Thymus (tissue), 14 donors: ENCODE measurements around the gene ZNF146. TPM values are rescaled to one million over a fixed set of nuclear protein-coding genes. Genes with fewer than 3 reads are reported as not detected.
"Not testable (repeated sequence)": the region's sequence is repeated elsewhere in the genome, so short reads cannot be mapped to it uniquely, and the experiment has no call there.

Source experiments
- DNase-seq, 9 donors: peaks; one replicate each; pipeline ENCODE4 v3.0.0-alpha.2; 2013; ENCODE audit warnings: low spot score in 9 of 9, low read depth in 6 of 9, missing footprints in 1 of 9
- H3K27ac ChIP-seq, 2 donors: one replicate each; pipeline ENCODE4 v1.5.1; 2013; ENCODE audit warnings: control low read depth in 1 of 2, low read depth in 1 of 2, low read length in 1 of 2, mild to moderate bottlenecking in 1 of 2, moderate library complexity in 1 of 2
- H3K27me3 ChIP-seq, 2 donors: one replicate each; pipeline ENCODE4 v1.5.1; 2013; ENCODE audit warnings: low read length in 1 of 2; ENCODE audit not compliant: control insufficient read depth in 2 of 2, insufficient read depth in 1 of 2
- H3K36me3 ChIP-seq, 2 donors: one replicate each; pipeline ENCODE4 v1.5.1; 2013; ENCODE audit warnings: low read length in 1 of 2, mild to moderate bottlenecking in 1 of 2, moderate library complexity in 1 of 2; ENCODE audit not compliant: control insufficient read depth in 2 of 2, insufficient read depth in 2 of 2
- H3K4me1 ChIP-seq, 2 donors: one replicate each; pipeline ENCODE4 v1.5.1; 2013; ENCODE audit warnings: low read length in 2 of 2; ENCODE audit not compliant: control insufficient read depth in 2 of 2, insufficient read depth in 2 of 2
- H3K4me3 ChIP-seq, 2 donors: one replicate each; pipeline ENCODE4 v1.5.1; 2013; ENCODE audit warnings: low read length in 2 of 2, control low read depth in 1 of 2, mild to moderate bottlenecking in 1 of 2
- H3K9me3 ChIP-seq, 2 donors: one replicate each; pipeline ENCODE4 v1.5.1; 2013; ENCODE audit warnings: low read length in 1 of 2, mild to moderate bottlenecking in 1 of 2; ENCODE audit not compliant: control insufficient read depth in 2 of 2, insufficient read depth in 1 of 2
- WGBS: extraction: QIAGEN DNeasy Blood & Tissue Kit; methylation state at CpG from one replicate; pipeline ENCODE4 v1.1.7; 2013; 5-methylcytosine and 5-hydroxymethylcytosine counted together
- long read RNA-seq, 10 donors: transcript quantifications; one replicate each; lab custom pipeline, GENCODE V29; 2026
- polyA plus RNA-seq: library from polyadenylated mRNA; stranded (reverse); fragments of 200-250 nt; gene quantifications from one replicate; pipeline ENCODE4 v1.2.3, GENCODE V29; 2013
- total RNA-seq: library from RNA; stranded (reverse); fragments of 120-200 nt; gene quantifications from one replicate; pipeline ENCODE4 v1.2.4, GENCODE V29; 2013
- donor health status: healthy.

The ZNF146 gene
- total RNA-seq (74.7 TPM), polyA plus RNA-seq (41.4 TPM)
- long read RNA-seq, donor 1 = 0 reads
- long read RNA-seq, donor 2, transcript ZNF146-201 (4 exons, 3,326 nt) = major isoform, 18 of 38 reads
- long read RNA-seq, donor 2, transcript ZNF146-202 (3 exons, 3,780 nt) = minor isoform, 8 of 38 reads
- long read RNA-seq, donor 2, transcript ZNF146-205 (3 exons, 533 nt) = minor isoform, 5 of 38 reads
- long read RNA-seq, donor 2, partial matches to known transcripts = 5 of 38 reads
- long read RNA-seq, donor 2, other reads (novel, unspliced or antisense) = 0 of 38 reads
- long read RNA-seq, donor 3, transcript ZNF146-201 (4 exons, 3,326 nt) = major isoform, 9 of 17 reads
- long read RNA-seq, donor 3, transcript ZNF146-202 (3 exons, 3,780 nt) = minor isoform, 5 of 17 reads
- long read RNA-seq, donor 3, partial matches to known transcripts = 0 of 17 reads
- long read RNA-seq, donor 3, other reads (novel, unspliced or antisense) = 0 of 17 reads
- long read RNA-seq, donor 4, partial matches to known transcripts = 0 of 6 reads
- long read RNA-seq, donor 4, other reads (novel, unspliced or antisense) = 0 of 6 reads
- long read RNA-seq, donor 5, transcript ZNF146-201 (4 exons, 3,326 nt) = major isoform, 13 of 19 reads
- long read RNA-seq, donor 5, partial matches to known transcripts = 0 of 19 reads
- long read RNA-seq, donor 5, other reads (novel, unspliced or antisense) = 0 of 19 reads
- long read RNA-seq, donor 6, transcript ZNF146-201 (4 exons, 3,326 nt) = major isoform, 12 of 17 reads
- long read RNA-seq, donor 6, partial matches to known transcripts = 0 of 17 reads
- long read RNA-seq, donor 6, other reads (novel, unspliced or antisense) = 0 of 17 reads
- long read RNA-seq, donor 7, transcript ZNF146-205 (3 exons, 533 nt) = minor isoform, 5 of 21 reads
- long read RNA-seq, donor 7, transcript ZNF146-201 (4 exons, 3,326 nt) = major isoform, 13 of 21 reads
- long read RNA-seq, donor 7, partial matches to known transcripts = 0 of 21 reads
- long read RNA-seq, donor 7, other reads (novel, unspliced or antisense) = 0 of 21 reads
- long read RNA-seq, donor 8, transcript ZNF146-201 (4 exons, 3,326 nt) = major isoform, 5 of 9 reads
- long read RNA-seq, donor 8, partial matches to known transcripts = 0 of 9 reads
- long read RNA-seq, donor 8, other reads (novel, unspliced or antisense) = 0 of 9 reads
- long read RNA-seq, donor 9, transcript ZNF146-201 (4 exons, 3,326 nt) = major isoform, 8 of 13 reads
- long read RNA-seq, donor 9, partial matches to known transcripts = 0 of 13 reads
- long read RNA-seq, donor 9, other reads (novel, unspliced or antisense) = 0 of 13 reads
- long read RNA-seq, donor 10, transcript ZNF146-201 (4 exons, 3,326 nt) = major isoform, 8 of 14 reads
- long read RNA-seq, donor 10, partial matches to known transcripts = 0 of 14 reads
- long read RNA-seq, donor 10, other reads (novel, unspliced or antisense) = 0 of 14 reads

GRCh38 chr19:36214386-36215275 lies at the start of gene ZNF146, which contains the start of gene ZNF565:
TSS of gene ZNF146 (plus strand) at chr19:36215106. CDS start at chr19:36236441, 21,335 bp downstream.
TSS of gene ZNF565 (minus strand) at chr19:36214665. CDS start at chr19:36201985, 12,680 bp downstream.
- peaks cover 5% of the 10 kb centered on the region in 2 donors for H3K36me3 ChIP-seq
- H3K4me3 ChIP-seq = peak within 1 kb of the TSS; percentile 74 to 81
- WGBS = under 1% methylated on average over 73 of the region's 73 CpGs
- peak; percentile 91 to 99 (median 96) for DNase-seq
- H3K4me1 ChIP-seq = peaks cover 4 to 10% of the 10 kb centered on the region in 2 donors
- H3K27ac ChIP-seq = peak within 1 kb of the TSS; percentile 95 to 96
- H3K9me3 ChIP-seq = no peaks in the 10 kb centered on the region
- no peaks in the 10 kb centered on the region for H3K27me3 ChIP-seq

- H3K27ac ChIP-seq = no peak overlapping the region
- H3K4me3 ChIP-seq = no peak overlapping the region
- 93% methylated on average over 9 of the region's 9 CpGs for WGBS
- DNase-seq = no peak
- H3K4me1 ChIP-seq = no peaks in the 10 kb centered on the region
- no peaks in the 10 kb centered on the region for H3K9me3 ChIP-seq
- H3K36me3 ChIP-seq = no peaks in the 10 kb centered on the region
- H3K27me3 ChIP-seq = no peaks in the 10 kb centered on the region
Observed at GRCh38 chr19:36169084-36169760, 45.7 kb upstream of the ZNF146 start.

GRCh38 chr19:36172852-36173251 lies 42.1 kb upstream of the ZNF146 start:
- Histone ChIP-seq H3K4me3 (no peak overlapping the region), H3K9me3 (no peaks in the 10 kb centered on the region), H3K27ac (no peak overlapping the region), H3K36me3 (no peaks in the 10 kb centered on the region), H3K27me3 (no peaks in the 10 kb centered on the region), H3K4me1 (no peaks in the 10 kb centered on the region)
- 95% methylated on average over 5 of the region's 5 CpGs for WGBS
- no peak for DNase-seq

- H3K4me1 ChIP-seq = not testable (repeated sequence)
Observed at GRCh38 chr19:36173846-36174245, 41.1 kb upstream of the ZNF146 start.

GRCh38 chr19:36179077-36179476 lies 35.8 kb upstream of the ZNF146 start:
- not testable (repeated sequence) for H3K36me3 ChIP-seq, H3K27me3 ChIP-seq, H3K4me1 ChIP-seq, DNase-seq, H3K9me3 ChIP-seq, H3K4me3 ChIP-seq, H3K27ac ChIP-seq
- 66% methylated on average over 2 of the region's 2 CpGs for WGBS

More at GRCh38 chr19:36173846-36174245, 41.1 kb upstream of the ZNF146 start:
- not testable (repeated sequence) for DNase-seq, H3K27ac ChIP-seq, H3K36me3 ChIP-seq, H3K27me3 ChIP-seq, H3K4me3 ChIP-seq, H3K9me3 ChIP-seq
- 96% methylated on average over 8 of the region's 8 CpGs for WGBS

- no peak overlapping the region for H3K4me3 ChIP-seq
- DNase-seq = no peak
- peaks cover 4 to 10% of the 10 kb centered on the region in 2 donors for H3K36me3 ChIP-seq
- no peaks in the 10 kb centered on the region for H3K4me1 ChIP-seq
- no peak overlapping the region for H3K27ac ChIP-seq
- H3K9me3 ChIP-seq = no peaks in the 10 kb centered on the region
- no peaks in the 10 kb centered on the region for H3K27me3 ChIP-seq
- 97% methylated on average over 17 of the region's 17 CpGs for WGBS
Observed at GRCh38 chr19:36182612-36183244, 32.2 kb upstream of the ZNF146 start.

- Histone ChIP-seq H3K27me3 (no peaks in the 10 kb centered on the region), H3K4me3 (no peak overlapping the region), H3K9me3 (no peaks in the 10 kb centered on the region), H3K27ac (no peak overlapping the region), H3K4me1 (no peaks in the 10 kb centered on the region), H3K36me3 (peaks cover 4 to 10% of the 10 kb centered on the region in 2 donors)
- no peak for DNase-seq
- 98% methylated on average over 10 of the region's 10 CpGs for WGBS
Observed at GRCh38 chr19:36183245-36183628, 31.7 kb upstream of the ZNF146 start.
